SK-N-SH treated with all-trans-retinoic acid at 6 μM for 48 hours (cell line): ENCODE data around the gene TMEM219.

Experiments used
- ARNTL ChIP-seq: fragments of 450-650 bp; formaldehyde crosslinking; IDR thresholded peaks from 2 replicates; pipeline ENCODE4 v1.5.0; 2020; ENCODE audit warnings: low read depth, mild to moderate bottlenecking, moderate library complexity, borderline replicate concordance
- GLIS3 ChIP-seq: fragments of 250-450 bp; sonication (Bioruptor Pico); IDR thresholded peaks from 2 replicates; pipeline ENCODE4 v1.5.0; 2020; ENCODE audit warnings: mild to moderate bottlenecking, moderate library complexity
- RARB ChIP-seq: fragments of 250-450 bp; sonication (Bioruptor Pico); IDR thresholded peaks from 2 replicates; pipeline ENCODE4 v1.8.0; 2021; ENCODE audit warnings: mild to moderate bottlenecking, moderate library complexity
- SNAI2 ChIP-seq: fragments of 250-450 bp; sonication (Bioruptor Pico); IDR thresholded peaks from 2 replicates; pipeline ENCODE4 v1.5.0; 2020; ENCODE audit warnings: mild to moderate bottlenecking, moderate library complexity
- TOX ChIP-seq: fragments of 250-450 bp; sonication (Bioruptor Pico); IDR thresholded peaks from 2 replicates; pipeline ENCODE4 v1.8.0; 2021; ENCODE audit warnings: mild to moderate bottlenecking, moderate library complexity, borderline replicate concordance
- ZFP30 ChIP-seq: fragments of 450-650 bp; formaldehyde crosslinking; IDR thresholded peaks from 2 replicates; pipeline ENCODE4 v1.5.0; 2022; ENCODE audit warnings: mild to moderate bottlenecking, moderate library complexity
- ZNF565 ChIP-seq: fragments of 450-650 bp; formaldehyde crosslinking; conservative IDR thresholded peaks from 2 replicates; pipeline ENCODE4 v1.5.0; 2020; ENCODE audit warnings: low read depth, mild to moderate bottlenecking, moderate library complexity
- ZNF70 ChIP-seq: fragments of 450-650 bp; formaldehyde crosslinking; IDR thresholded peaks from 2 replicates; pipeline ENCODE4 v1.5.0; 2020; ENCODE audit warnings: mild to moderate bottlenecking, moderate library complexity
- TF ChIP-seq, protein P1 (sequence below): fragments of 250-450 bp; sonication (Bioruptor Pico); IDR thresholded peaks from 2 replicates; pipeline ENCODE4 v1.8.0; 2020; ENCODE audit warnings: mild to moderate bottlenecking, moderate library complexity, borderline replicate concordance
- TF ChIP-seq, protein P2 (sequence below): fragments of 250-450 bp; sonication (Bioruptor Pico); IDR thresholded peaks from 2 replicates; pipeline ENCODE4 v1.5.0; 2020; ENCODE audit warnings: mild to moderate bottlenecking, moderate library complexity
- TF ChIP-seq, protein P3 (sequence below): fragments of 250-450 bp; sonication (Bioruptor Pico); IDR thresholded peaks from 2 replicates; pipeline ENCODE4 v1.5.1; 2021; ENCODE audit warnings: mild to moderate bottlenecking, moderate library complexity

GRCh38 chr16:30002614-30003346 lies 40.9 kb downstream of the TMEM219 start:
- TF ChIP-seq ZFP30 (CRISPR knock-in tag): no peak
- TF ChIP-seq ZNF565 (CRISPR knock-in tag): no peak
- TF ChIP-seq, protein P1, sequence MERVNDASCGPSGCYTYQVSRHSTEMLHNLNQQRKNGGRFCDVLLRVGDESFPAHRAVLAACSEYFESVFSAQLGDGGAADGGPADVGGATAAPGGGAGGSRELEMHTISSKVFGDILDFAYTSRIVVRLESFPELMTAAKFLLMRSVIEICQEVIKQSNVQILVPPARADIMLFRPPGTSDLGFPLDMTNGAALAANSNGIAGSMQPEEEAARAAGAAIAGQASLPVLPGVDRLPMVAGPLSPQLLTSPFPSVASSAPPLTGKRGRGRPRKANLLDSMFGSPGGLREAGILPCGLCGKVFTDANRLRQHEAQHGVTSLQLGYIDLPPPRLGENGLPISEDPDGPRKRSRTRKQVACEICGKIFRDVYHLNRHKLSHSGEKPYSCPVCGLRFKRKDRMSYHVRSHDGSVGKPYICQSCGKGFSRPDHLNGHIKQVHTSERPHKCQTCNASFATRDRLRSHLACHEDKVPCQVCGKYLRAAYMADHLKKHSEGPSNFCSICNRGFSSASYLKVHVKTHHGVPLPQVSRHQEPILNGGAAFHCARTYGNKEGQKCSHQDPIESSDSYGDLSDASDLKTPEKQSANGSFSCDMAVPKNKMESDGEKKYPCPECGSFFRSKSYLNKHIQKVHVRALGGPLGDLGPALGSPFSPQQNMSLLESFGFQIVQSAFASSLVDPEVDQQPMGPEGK (CRISPR knock-in tag): no peak
- no peak for TF ChIP-seq ARNTL (CRISPR knock-in tag)
- no peak for TF ChIP-seq RARB (CRISPR knock-in tag)
- TF ChIP-seq, protein P2, sequence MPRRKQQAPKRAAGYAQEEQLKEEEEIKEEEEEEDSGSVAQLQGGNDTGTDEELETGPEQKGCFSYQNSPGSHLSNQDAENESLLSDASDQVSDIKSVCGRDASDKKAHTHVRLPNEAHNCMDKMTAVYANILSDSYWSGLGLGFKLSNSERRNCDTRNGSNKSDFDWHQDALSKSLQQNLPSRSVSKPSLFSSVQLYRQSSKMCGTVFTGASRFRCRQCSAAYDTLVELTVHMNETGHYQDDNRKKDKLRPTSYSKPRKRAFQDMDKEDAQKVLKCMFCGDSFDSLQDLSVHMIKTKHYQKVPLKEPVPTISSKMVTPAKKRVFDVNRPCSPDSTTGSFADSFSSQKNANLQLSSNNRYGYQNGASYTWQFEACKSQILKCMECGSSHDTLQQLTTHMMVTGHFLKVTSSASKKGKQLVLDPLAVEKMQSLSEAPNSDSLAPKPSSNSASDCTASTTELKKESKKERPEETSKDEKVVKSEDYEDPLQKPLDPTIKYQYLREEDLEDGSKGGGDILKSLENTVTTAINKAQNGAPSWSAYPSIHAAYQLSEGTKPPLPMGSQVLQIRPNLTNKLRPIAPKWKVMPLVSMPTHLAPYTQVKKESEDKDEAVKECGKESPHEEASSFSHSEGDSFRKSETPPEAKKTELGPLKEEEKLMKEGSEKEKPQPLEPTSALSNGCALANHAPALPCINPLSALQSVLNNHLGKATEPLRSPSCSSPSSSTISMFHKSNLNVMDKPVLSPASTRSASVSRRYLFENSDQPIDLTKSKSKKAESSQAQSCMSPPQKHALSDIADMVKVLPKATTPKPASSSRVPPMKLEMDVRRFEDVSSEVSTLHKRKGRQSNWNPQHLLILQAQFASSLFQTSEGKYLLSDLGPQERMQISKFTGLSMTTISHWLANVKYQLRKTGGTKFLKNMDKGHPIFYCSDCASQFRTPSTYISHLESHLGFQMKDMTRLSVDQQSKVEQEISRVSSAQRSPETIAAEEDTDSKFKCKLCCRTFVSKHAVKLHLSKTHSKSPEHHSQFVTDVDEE: no peak
- no peak for TF ChIP-seq GLIS3
- TF ChIP-seq ZNF70: no peak
- TF ChIP-seq, protein P3, sequence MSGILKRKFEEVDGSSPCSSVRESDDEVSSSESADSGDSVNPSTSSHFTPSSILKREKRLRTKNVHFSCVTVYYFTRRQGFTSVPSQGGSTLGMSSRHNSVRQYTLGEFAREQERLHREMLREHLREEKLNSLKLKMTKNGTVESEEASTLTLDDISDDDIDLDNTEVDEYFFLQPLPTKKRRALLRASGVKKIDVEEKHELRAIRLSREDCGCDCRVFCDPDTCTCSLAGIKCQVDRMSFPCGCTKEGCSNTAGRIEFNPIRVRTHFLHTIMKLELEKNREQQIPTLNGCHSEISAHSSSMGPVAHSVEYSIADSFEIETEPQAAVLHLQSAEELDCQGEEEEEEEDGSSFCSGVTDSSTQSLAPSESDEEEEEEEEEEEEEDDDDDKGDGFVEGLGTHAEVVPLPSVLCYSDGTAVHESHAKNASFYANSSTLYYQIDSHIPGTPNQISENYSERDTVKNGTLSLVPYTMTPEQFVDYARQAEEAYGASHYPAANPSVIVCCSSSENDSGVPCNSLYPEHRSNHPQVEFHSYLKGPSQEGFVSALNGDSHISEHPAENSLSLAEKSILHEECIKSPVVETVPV (CRISPR knock-in tag): no peak
- TF ChIP-seq SNAI2 (CRISPR knock-in tag): no peak
- TF ChIP-seq TOX (CRISPR knock-in tag): no peak
